ENCODE measurements around the gene TOMM20L. TPM values are rescaled to one million over a fixed set of nuclear protein-coding genes. Genes with fewer than 3 reads are reported as not detected.

Gene TOMM20L
- total and polyA plus RNA-seq, 2 of the 13 experiments (the other 11 are each of a cell fraction or from before 2014, with no cell fraction given) = 0.46 TPM; not detected in 1

DNA sequence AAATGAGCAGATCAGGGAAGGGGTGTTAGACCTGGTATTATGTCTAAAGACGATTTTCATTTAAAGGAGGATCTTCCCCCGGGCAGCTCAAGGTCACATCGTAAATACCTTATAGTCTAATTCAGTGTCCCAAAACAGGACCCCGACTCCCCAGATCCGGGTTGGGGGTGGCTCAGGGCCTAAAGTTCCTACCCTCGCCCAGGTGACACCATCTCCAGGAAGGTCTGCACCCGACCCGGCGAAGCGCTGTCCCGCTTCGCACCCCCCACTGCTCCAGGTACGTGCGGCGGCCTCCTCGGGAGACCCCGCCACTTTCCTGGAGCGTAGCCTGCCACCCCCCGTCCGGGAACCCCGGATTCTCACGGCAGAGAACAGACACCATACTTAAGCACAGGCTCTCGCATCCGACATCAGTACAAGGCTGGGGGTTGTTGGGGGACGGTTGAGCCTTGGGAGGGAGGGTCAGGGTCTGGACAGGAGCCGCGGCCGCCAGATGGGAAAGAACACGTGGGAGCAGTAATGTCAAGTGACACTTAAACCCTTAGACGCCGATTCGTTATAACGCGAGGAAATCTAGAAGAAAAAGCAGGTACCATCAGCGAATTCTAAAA is 31.0 kb downstream of the TOMM20L start (continued):
- TF ChIP-seq ZNF337 (CRISPR knock-in tag; IDR thresholded peaks at IDR 0.05; ENCODE audit: borderline replicate concordance, low read depth) (no peak), PCBP2 (optimal IDR thresholded peaks at IDR 0.05; ENCODE audit: low read depth, low read length, poor library complexity, severe bottlenecking) (no peak), TBL1XR1 (IDR thresholded peaks at IDR 0.05; ENCODE audit: borderline replicate concordance, low read length, partially characterized antibody) (peak; percentile 1), NPAS2 (CRISPR knock-in tag; IDR thresholded peaks at IDR 0.05; ENCODE audit: borderline replicate concordance) (no peak), ZNF660 (CRISPR knock-in tag; IDR thresholded peaks at IDR 0.05; ENCODE audit: borderline replicate concordance, low read depth) (no peak), ZNF17 (CRISPR knock-in tag; IDR thresholded peaks at IDR 0.05) (no peak), RXRA (CRISPR knock-in tag; IDR thresholded peaks at IDR 0.05) (no peak; the same call in 1 of the 2 replicates), SMAD9 (CRISPR knock-in tag; IDR thresholded peaks at IDR 0.05) (0 out of 2 replicates have a peak, but pooled peaks have one; percentile 37), ZNF550 (CRISPR knock-in tag; IDR thresholded peaks at IDR 0.05; ENCODE audit: borderline replicate concordance) (no peak), KDM6A (CRISPR knock-in tag; IDR thresholded peaks at IDR 0.05; ENCODE audit: low read depth) (no peak), PTBP1 (IDR thresholded peaks at IDR 0.05; ENCODE audit: low read depth, low read length, poor library complexity, severe bottlenecking) (no peak), ZNF460 (CRISPR knock-in tag; IDR thresholded peaks at IDR 0.05; ENCODE audit: borderline replicate concordance) (no peak; the same call in 1 of the 2 replicates), KLF9 (CRISPR knock-in tag; IDR thresholded peaks at IDR 0.05; ENCODE audit: low read depth) (no peak)
- TF ChIP-seq, protein P1, sequence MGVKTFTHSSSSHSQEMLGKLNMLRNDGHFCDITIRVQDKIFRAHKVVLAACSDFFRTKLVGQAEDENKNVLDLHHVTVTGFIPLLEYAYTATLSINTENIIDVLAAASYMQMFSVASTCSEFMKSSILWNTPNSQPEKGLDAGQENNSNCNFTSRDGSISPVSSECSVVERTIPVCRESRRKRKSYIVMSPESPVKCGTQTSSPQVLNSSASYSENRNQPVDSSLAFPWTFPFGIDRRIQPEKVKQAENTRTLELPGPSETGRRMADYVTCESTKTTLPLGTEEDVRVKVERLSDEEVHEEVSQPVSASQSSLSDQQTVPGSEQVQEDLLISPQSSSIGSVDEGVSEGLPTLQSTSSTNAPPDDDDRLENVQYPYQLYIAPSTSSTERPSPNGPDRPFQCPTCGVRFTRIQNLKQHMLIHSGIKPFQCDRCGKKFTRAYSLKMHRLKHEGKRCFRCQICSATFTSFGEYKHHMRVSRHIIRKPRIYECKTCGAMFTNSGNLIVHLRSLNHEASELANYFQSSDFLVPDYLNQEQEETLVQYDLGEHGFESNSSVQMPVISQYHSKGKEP (CRISPR knock-in tag; IDR thresholded peaks at IDR 0.05) = no peak
- TF ChIP-seq, protein P2, sequence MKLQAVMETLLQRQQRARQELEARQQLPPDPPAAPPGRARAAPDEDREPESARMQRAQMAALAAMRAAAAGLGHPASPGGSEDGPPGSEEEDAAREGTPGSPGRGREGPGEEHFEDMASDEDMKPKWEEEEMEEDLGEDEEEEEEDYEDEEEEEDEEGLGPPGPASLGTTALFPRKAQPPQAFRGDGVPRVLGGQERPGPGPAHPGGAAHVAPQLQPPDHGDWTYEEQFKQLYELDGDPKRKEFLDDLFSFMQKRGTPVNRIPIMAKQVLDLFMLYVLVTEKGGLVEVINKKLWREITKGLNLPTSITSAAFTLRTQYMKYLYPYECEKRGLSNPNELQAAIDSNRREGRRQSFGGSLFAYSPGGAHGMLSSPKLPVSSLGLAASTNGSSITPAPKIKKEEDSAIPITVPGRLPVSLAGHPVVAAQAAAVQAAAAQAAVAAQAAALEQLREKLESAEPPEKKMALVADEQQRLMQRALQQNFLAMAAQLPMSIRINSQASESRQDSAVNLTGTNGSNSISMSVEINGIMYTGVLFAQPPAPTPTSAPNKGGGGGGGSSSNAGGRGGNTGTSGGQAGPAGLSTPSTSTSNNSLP (IDR thresholded peaks at IDR 0.05; ENCODE audit: low read depth, low read length) = no peak
- TF ChIP-seq, protein P3, sequence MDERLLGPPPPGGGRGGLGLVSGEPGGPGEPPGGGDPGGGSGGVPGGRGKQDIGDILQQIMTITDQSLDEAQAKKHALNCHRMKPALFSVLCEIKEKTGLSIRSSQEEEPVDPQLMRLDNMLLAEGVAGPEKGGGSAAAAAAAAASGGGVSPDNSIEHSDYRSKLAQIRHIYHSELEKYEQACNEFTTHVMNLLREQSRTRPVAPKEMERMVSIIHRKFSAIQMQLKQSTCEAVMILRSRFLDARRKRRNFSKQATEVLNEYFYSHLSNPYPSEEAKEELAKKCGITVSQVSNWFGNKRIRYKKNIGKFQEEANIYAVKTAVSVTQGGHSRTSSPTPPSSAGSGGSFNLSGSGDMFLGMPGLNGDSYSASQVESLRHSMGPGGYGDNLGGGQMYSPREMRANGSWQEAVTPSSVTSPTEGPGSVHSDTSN (CRISPR knock-in tag; IDR thresholded peaks at IDR 0.05) = no peak
- TF ChIP-seq, protein P4, sequence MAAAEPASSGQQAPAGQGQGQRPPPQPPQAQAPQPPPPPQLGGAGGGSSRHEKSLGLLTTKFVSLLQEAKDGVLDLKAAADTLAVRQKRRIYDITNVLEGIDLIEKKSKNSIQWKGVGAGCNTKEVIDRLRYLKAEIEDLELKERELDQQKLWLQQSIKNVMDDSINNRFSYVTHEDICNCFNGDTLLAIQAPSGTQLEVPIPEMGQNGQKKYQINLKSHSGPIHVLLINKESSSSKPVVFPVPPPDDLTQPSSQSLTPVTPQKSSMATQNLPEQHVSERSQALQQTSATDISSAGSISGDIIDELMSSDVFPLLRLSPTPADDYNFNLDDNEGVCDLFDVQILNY (CRISPR knock-in tag; conservative IDR thresholded peaks at IDR 0.05) = no peak
- TF ChIP-seq, protein P5, sequence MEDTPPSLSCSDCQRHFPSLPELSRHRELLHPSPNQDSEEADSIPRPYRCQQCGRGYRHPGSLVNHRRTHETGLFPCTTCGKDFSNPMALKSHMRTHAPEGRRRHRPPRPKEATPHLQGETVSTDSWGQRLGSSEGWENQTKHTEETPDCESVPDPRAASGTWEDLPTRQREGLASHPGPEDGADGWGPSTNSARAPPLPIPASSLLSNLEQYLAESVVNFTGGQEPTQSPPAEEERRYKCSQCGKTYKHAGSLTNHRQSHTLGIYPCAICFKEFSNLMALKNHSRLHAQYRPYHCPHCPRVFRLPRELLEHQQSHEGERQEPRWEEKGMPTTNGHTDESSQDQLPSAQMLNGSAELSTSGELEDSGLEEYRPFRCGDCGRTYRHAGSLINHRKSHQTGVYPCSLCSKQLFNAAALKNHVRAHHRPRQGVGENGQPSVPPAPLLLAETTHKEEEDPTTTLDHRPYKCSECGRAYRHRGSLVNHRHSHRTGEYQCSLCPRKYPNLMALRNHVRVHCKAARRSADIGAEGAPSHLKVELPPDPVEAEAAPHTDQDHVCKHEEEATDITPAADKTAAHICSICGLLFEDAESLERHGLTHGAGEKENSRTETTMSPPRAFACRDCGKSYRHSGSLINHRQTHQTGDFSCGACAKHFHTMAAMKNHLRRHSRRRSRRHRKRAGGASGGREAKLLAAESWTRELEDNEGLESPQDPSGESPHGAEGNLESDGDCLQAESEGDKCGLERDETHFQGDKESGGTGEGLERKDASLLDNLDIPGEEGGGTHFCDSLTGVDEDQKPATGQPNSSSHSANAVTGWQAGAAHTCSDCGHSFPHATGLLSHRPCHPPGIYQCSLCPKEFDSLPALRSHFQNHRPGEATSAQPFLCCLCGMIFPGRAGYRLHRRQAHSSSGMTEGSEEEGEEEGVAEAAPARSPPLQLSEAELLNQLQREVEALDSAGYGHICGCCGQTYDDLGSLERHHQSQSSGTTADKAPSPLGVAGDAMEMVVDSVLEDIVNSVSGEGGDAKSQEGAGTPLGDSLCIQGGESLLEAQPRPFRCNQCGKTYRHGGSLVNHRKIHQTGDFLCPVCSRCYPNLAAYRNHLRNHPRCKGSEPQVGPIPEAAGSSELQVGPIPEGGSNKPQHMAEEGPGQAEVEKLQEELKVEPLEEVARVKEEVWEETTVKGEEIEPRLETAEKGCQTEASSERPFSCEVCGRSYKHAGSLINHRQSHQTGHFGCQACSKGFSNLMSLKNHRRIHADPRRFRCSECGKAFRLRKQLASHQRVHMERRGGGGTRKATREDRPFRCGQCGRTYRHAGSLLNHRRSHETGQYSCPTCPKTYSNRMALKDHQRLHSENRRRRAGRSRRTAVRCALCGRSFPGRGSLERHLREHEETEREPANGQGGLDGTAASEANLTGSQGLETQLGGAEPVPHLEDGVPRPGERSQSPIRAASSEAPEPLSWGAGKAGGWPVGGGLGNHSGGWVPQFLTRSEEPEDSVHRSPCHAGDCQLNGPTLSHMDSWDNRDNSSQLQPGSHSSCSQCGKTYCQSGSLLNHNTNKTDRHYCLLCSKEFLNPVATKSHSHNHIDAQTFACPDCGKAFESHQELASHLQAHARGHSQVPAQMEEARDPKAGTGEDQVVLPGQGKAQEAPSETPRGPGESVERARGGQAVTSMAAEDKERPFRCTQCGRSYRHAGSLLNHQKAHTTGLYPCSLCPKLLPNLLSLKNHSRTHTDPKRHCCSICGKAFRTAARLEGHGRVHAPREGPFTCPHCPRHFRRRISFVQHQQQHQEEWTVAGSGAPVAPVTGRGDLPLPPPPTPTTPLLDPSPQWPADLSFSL (CRISPR knock-in tag; IDR thresholded peaks at IDR 0.05) = peak; percentile 36; the same call in 1 of the 2 replicates

Data from HepG2 (cell line).